HCT116 (cell line): ENCODE data around the gene LDLRAD4. TPM values are rescaled to one million over a fixed set of nuclear protein-coding genes. Genes with fewer than 3 reads are reported as not detected.

Experiments used
- ATAC-seq: fragments of 200-7000 bp; cut with Tn5 transposase; 2 replicates; pipeline ENCODE4 v1.9.1; 2020; ENCODE audit warnings: mild to moderate bottlenecking, moderate library complexity
- BruUV-seq: library from RNA; stranded (reverse); fragments of 400-500 nt; replicated peaks from 2 replicates; lab custom pipeline; 2021; lab: Mats Ljungman, UMichigan
- CTCF ChIA-PET: fragments of 300-600 bp; sonication (Branson Sonifier 250); formaldehyde crosslinking; loops from one replicate; lab custom pipeline; 2021; ENCODE audit warnings: antibody characterized with exemption; lab: Charles Lee
- POLR2A ChIA-PET: fragments of 300-600, 350-600 bp; sonication (Branson Sonifier 250); formaldehyde crosslinking; loops from one replicate; lab custom pipeline; 2021; ENCODE audit warnings: antibody characterized with exemption; lab: Charles Lee
- RAD21 ChIA-PET, 2 experiments: fragments of 300-600 bp; sonication (Branson Sonifier 250); formaldehyde crosslinking; loops; one replicate each; lab custom pipeline; 2023; ENCODE audit warnings: low total read pairs in 2 of 2; ENCODE audit not compliant: uncharacterized antibody in 2 of 2, unreplicated experiment in 2 of 2, low non-redundant PET in 1 of 2; lab: Charles Lee
- DNase-seq: peaks from one replicate; pipeline ENCODE4 v3.0.0-alpha.2; 2010; ENCODE audit warnings: low read depth, low spot score
- H2AFZ ChIP-seq: fragments of 200-600 bp; shearing (Covaris generic), sonication (generic); 2 replicates; pipeline ENCODE4 v1.6.1; 2017; ENCODE audit warnings: low read depth, mixed run types, mixed read lengths, antibody characterized with exemption, low read length; ENCODE audit not compliant: poor library complexity, severe bottlenecking
- H3K27ac ChIP-seq: 2 replicates; pipeline ENCODE4 v1.5.1; 2012; ENCODE audit warnings: low read depth, low read length
- H3K27me3 ChIP-seq: fragments of 200-600 bp; sonication (generic); 2 replicates; pipeline ENCODE4 v1.6.1; 2016; ENCODE audit warnings: mixed run types, low read length, mixed read lengths; ENCODE audit not compliant: insufficient read depth
- H3K36me3 ChIP-seq, 2 experiments: fragments of 200-500 bp in 1 of 2; fragments of 200-600 bp in 1 of 2; sonication (Bioruptor generic) in 1 of 2; sonication (generic) in 1 of 2; 2 replicates each; pipeline versions ENCODE4 v1.5.1 to v1.6.1; 2014 to 2016; ENCODE audit warnings: low read length in 2 of 2, inconsistent platforms in 1 of 2, mixed read lengths in 1 of 2, mixed run types in 1 of 2; ENCODE audit not compliant: insufficient read depth in 2 of 2, control insufficient read depth in 1 of 2
- H3K4me1 ChIP-seq, 2 experiments: fragments of 200-600 bp in 1 of 2; sonication (generic) in 1 of 2; 2 replicates each; pipeline versions ENCODE4 v1.5.1 to v1.6.1; 2012 to 2017; ENCODE audit warnings: low read length in 2 of 2, inconsistent platforms in 1 of 2, mild to moderate bottlenecking in 1 of 2, mixed read lengths in 1 of 2, mixed run types in 1 of 2, moderate library complexity in 1 of 2; ENCODE audit not compliant: insufficient read depth in 2 of 2, control insufficient read depth in 1 of 2
- H3K4me2 ChIP-seq: fragments of 200-600 bp; sonication (generic); 2 replicates; pipeline ENCODE4 v1.6.1; 2017; ENCODE audit warnings: mixed run types, low read length, mixed read lengths
- H3K4me3 ChIP-seq, 2 experiments: fragments of 200-600 bp in 1 of 2; sonication (generic) in 1 of 2; replicated peaks in 1 of 2; 2 replicates each; pipeline ENCODE4 v1.5.1; 2011 to 2016; ENCODE audit warnings: low read length in 2 of 2, control low read depth in 1 of 2, low read depth in 1 of 2, mild to moderate bottlenecking in 1 of 2, mixed read lengths in 1 of 2, mixed run types in 1 of 2
- H3K79me2 ChIP-seq: fragments of 200-600 bp; sonication (generic); 2 replicates; pipeline ENCODE4 v1.6.1; 2017; ENCODE audit warnings: mild to moderate bottlenecking, mixed run types, low read length, moderate library complexity, mixed read lengths; ENCODE audit not compliant: insufficient read depth
- H3K9ac ChIP-seq: fragments of 200-600 bp; sonication (generic); 2 replicates; pipeline ENCODE4 v1.6.1; 2016; ENCODE audit warnings: low read length, mixed read lengths
- H3K9me2 ChIP-seq: fragments of 200-600 bp; sonication (generic), shearing (Covaris generic); 2 replicates; pipeline ENCODE4 v1.6.1; 2017; ENCODE audit warnings: mixed run types, mild to moderate bottlenecking, moderate library complexity; ENCODE audit not compliant: insufficient read depth
- H3K9me3 ChIP-seq, 2 experiments: fragments of 200-500 bp in 1 of 2; fragments of 200-600 bp in 1 of 2; sonication (Bioruptor generic) in 1 of 2; sonication (generic) in 1 of 2; 2 replicates each; pipeline ENCODE4 v1.6.1; 2014 to 2017; ENCODE audit warnings: low read length in 2 of 2, mixed read lengths in 2 of 2, inconsistent platforms in 1 of 2, low read depth in 1 of 2, mild to moderate bottlenecking in 1 of 2, mixed run types in 1 of 2, moderate library complexity in 1 of 2; ENCODE audit not compliant: control insufficient read depth in 1 of 2, insufficient read depth in 1 of 2
- H4K20me1 ChIP-seq: fragments of 200-600 bp; sonication (generic), shearing (Covaris generic); 2 replicates; pipeline ENCODE4 v1.6.1; 2017; ENCODE audit warnings: mixed run types, mild to moderate bottlenecking, moderate library complexity; ENCODE audit not compliant: insufficient read depth
- CEBPB ChIP-seq: IDR thresholded peaks from 2 replicates; pipeline ENCODE4 v1.6.1; 2012; ENCODE audit warnings: low read depth
- EZH2phosphoT487 ChIP-seq: fragments of 200-600 bp; IDR thresholded peaks from 2 replicates; pipeline ENCODE4 v1.6.1; 2018; ENCODE audit warnings: antibody characterized with exemption, borderline replicate concordance
- FOSL1 ChIP-seq: IDR thresholded peaks from 2 replicates; pipeline ENCODE4 v1.6.1; 2012; ENCODE audit warnings: low read depth
- POLR2A ChIP-seq: IDR thresholded peaks from 2 replicates; pipeline ENCODE4 v1.7.0; 2011; ENCODE audit warnings: borderline replicate concordance; ENCODE audit not compliant: insufficient read depth, insufficient read length; ENCODE audit errors: extremely low read depth
- POLR2AphosphoS5 ChIP-seq: IDR thresholded peaks from 2 replicates; pipeline ENCODE4 v1.6.1; 2011; ENCODE audit warnings: mild to moderate bottlenecking, low read depth, low read length, moderate library complexity
- SIN3A ChIP-seq: IDR thresholded peaks from 2 replicates; pipeline ENCODE4 v1.6.1; 2012; ENCODE audit warnings: low read depth
- ZFX ChIP-seq: fragments of 450-650 bp; IDR thresholded peaks from 2 replicates; pipeline ENCODE4 v1.6.1; 2017
- ZNF274 ChIP-seq: fragments of 200-500 bp; sonication (Bioruptor generic); IDR thresholded peaks from 2 replicates; pipeline ENCODE4 v1.6.1; 2014; ENCODE audit warnings: mild to moderate bottlenecking, low read depth, low read length, inconsistent platforms
- intact Hi-C: fragments of 100-400 bp; cut with micrococcal nuclease; formaldehyde crosslinking; loops from 2 replicates; pipeline ENCODE4 v1.10.0; 2022
- total RNA-seq: library from RNA; stranded (reverse); gene quantifications from one replicate; pipeline ENCODE4 v1.2.1, GENCODE V29; 2021; ENCODE audit not compliant: unreplicated experiment
- TF ChIP-seq, protein P1 (sequence below): IDR thresholded peaks from 2 replicates; pipeline ENCODE4 v1.6.1; 2012; ENCODE audit warnings: low read depth

The LDLRAD4 gene
- total RNA-seq, 1 experiment from 2014 or later = 1.2 TPM

DNA sequence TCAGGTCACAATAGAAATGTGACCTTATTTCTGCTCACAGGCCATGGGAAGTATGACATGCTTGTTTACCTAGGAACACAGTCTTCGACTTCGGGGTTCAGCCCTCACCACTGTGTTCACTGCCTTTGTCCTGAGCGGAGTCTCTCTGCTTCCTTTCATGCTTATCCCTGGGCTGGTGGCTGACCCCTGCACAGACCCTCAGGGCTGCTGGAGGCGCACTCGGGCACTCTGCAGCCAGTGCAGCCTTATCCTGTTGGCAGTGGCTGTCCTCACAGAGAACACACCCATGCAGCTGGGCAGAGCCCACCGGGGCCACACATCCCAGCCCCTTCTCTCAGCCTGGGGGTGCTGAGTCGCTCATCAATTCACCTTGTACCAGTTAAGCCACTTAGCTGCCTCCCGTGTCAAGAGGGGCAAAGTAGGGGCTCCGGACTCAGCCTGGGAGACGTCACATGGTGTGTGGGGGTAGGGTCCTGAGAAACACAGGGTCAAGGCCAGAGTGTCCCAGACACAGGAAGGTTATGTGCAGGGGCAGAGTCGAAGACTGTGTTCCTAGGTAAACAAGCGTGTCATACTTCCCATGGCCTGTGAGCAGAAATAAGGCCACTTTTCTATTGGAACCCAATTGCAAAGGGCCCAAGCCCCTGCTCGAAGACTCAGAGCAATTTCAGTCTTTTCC is 400.3 kb downstream of the LDLRAD4 start:
- no peaks in the 10 kb centered on the region; the same call in 1 of the 2 replicates for H3K27me3 ChIP-seq
- no TSS peak for BruUV-seq
- no peaks in the 10 kb centered on the region for H3K9me3 ChIP-seq
- ATAC-seq (no peak), DNase-seq (no peak)
- CTCF ChIA-PET = no interaction called here
- no peak overlapping the region for H2AFZ ChIP-seq
- H3K36me3 ChIP-seq = no peaks in the 10 kb centered on the region
- TF ChIP-seq SIN3A (no peak), FOSL1 (no peak), POLR2A (no peak), ZNF274 (no peak), CEBPB (no peak), POLR2AphosphoS5 (no peak), ZFX (no peak), EZH2phosphoT487 (no peak)
- TF ChIP-seq, protein P1, sequence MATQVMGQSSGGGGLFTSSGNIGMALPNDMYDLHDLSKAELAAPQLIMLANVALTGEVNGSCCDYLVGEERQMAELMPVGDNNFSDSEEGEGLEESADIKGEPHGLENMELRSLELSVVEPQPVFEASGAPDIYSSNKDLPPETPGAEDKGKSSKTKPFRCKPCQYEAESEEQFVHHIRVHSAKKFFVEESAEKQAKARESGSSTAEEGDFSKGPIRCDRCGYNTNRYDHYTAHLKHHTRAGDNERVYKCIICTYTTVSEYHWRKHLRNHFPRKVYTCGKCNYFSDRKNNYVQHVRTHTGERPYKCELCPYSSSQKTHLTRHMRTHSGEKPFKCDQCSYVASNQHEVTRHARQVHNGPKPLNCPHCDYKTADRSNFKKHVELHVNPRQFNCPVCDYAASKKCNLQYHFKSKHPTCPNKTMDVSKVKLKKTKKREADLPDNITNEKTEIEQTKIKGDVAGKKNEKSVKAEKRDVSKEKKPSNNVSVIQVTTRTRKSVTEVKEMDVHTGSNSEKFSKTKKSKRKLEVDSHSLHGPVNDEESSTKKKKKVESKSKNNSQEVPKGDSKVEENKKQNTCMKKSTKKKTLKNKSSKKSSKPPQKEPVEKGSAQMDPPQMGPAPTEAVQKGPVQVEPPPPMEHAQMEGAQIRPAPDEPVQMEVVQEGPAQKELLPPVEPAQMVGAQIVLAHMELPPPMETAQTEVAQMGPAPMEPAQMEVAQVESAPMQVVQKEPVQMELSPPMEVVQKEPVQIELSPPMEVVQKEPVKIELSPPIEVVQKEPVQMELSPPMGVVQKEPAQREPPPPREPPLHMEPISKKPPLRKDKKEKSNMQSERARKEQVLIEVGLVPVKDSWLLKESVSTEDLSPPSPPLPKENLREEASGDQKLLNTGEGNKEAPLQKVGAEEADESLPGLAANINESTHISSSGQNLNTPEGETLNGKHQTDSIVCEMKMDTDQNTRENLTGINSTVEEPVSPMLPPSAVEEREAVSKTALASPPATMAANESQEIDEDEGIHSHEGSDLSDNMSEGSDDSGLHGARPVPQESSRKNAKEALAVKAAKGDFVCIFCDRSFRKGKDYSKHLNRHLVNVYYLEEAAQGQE = no peak
- intact Hi-C loops = no loop called here
- no peaks in the 10 kb centered on the region for H3K79me2 ChIP-seq
- no peak overlapping the region for H3K9ac ChIP-seq
- RAD21 ChIA-PET = no interaction called here
- H3K4me3 ChIP-seq = no peak overlapping the region
- H3K4me1 ChIP-seq = peaks cover 0 to 4% of the 10 kb centered on the region in 2 experiments; a peak in 1 of 4 replicates
- H3K27ac ChIP-seq = no peak overlapping the region
- no peaks in the 10 kb centered on the region for H4K20me1 ChIP-seq
- POLR2A ChIA-PET = no interaction called here
- no peaks in the 10 kb centered on the region for H3K9me2 ChIP-seq
- H3K4me2 ChIP-seq = no peak overlapping the region
